ENCODE results near the gene FAM234B. TPM values are rescaled to one million over a fixed set of nuclear protein-coding genes. Genes with fewer than 3 reads are reported as not detected.
A peak's percentile ranks its signal among the peaks of the same experiment; 100 is the strongest.

FAM234B gene
- 1 to 10 TPM; 1.8 to 3.5 (median 2.5) TPM for total RNA-seq

DNA sequence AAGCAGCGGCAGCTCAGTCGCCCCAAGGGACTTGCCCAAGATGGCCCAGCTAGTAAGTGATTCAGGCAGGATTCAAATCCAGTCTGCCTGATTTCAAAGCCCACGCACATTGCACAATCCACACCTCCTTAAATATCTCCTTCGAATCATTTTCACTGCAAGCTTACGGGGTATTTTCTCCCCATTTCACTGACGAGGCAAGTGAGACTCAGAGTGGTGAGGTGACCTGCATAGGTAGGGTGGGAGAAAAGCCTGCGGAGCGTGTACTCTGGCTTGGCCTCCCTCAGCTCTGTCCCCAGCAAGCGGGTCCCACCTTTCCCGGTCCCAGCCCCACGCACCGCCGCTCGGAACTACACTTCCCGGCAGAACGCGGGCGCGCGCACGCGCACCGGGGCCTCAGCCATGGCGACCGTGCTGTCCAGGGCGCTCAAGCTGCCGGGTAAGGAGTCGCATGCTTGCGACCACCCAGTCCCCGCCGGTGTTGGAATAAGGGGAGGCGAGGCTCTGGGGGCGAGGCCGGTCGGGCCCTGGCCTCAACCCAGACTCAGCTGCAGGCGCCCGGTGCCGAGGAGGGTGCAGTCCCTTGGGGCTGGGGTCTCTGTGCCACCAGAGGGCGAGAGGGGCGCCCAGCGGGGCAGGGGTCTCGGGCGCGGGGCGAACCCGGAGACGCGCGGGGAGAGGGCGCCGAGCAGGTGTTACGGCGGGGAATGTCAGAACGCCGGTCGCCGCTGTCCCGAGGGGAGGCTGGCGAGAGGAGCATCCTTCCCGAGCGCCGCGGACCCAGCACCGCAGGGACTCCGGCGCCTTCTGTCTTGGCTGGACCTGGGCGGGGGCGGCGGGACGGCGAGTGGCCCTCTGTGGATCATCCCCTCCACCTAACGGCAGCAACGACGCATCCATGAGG lies at the start of gene FAM234B:
Gene FAM234B (plus strand): TSS at position 380 of the 904 bp plus-strand sequence. CDS start 23 bp downstream, at position 403.
- ATAC-seq = peak; percentile 91 to 92
- H3K4me1 ChIP-seq = peaks cover 0 to 3% of the 10 kb centered on the region in 2 donors
- TF ChIP-seq CTCF (IDR thresholded peaks at IDR 0.05 in 4 of 5, conservative IDR thresholded peaks at IDR 0.05 in 1 of 5) (no peak), POLR2A (IDR thresholded peaks at IDR 0.05) (no peak)
- no peaks in the 10 kb centered on the region for H3K9me3 ChIP-seq
- peak; percentile 48 to 66 for DNase-seq
- in situ Hi-C loops (cut with MboI; ENCODE audit: low sequenced_read_pairs in 4 of 4) (no loop called here), intact Hi-C loops (cut with DNase I; ENCODE audit: low total_unique reads) (loop anchor here (1.0 kb wide), 1 partner anchor 44 kb away; the partner anchor contains the start of gene HEBP1)
- H3K4me3 ChIP-seq = peak within 1 kb of the TSS; percentile 99 to 100 (median 100)
- H3K36me3 ChIP-seq = no peaks in the 10 kb centered on the region
- no peaks in the 10 kb centered on the region for H3K27me3 ChIP-seq
- H3K27ac ChIP-seq = peak within 1 kb of the TSS; percentile 64 to 80 (median 76)

DNA sequence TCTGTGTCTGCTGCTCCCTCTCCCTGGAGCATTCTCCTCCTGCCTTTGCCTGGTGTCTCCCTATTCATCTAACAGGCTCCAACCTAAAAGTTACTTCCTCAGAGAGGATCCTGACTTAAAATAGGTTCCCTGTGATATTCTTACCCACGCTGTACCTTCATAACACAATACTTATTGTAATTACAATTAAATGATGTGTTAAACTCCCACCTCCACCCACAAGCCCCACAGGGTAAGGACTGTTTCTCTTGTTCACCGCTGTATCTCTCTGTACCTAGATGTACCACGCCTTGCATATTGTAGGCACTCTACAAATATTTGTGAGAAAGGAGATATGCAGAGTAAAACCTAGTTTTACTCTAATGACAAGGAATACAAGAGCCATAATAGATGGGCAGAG lies 49.1 kb upstream of the FAM234B start:
- intact Hi-C loops (cut with DNase I; ENCODE audit: low total_unique reads) = no loop called here
- TF ChIP-seq CTCF (IDR thresholded peaks at IDR 0.05 in 4 of 5, conservative IDR thresholded peaks at IDR 0.05 in 1 of 5) = no peak
- TF ChIP-seq POLR2A (IDR thresholded peaks at IDR 0.05) = no peak
- no peaks in the 10 kb centered on the region for H3K36me3 ChIP-seq
- in situ Hi-C loops (cut with MboI; ENCODE audit: low sequenced_read_pairs in 4 of 4) = loop anchor here in 3 of 4 donors (10.0 to 25.0 kb wide), 3 partner anchors 80 to 208 kb away; partner anchors contain the start of genes APOLD1 (in 1 of the 3) and DDX47 (in 1 of the 3)
- no peaks in the 10 kb centered on the region for H3K9me3 ChIP-seq
- H3K27me3 ChIP-seq = no peaks in the 10 kb centered on the region
- H3K27ac ChIP-seq = no peak overlapping the region
- ATAC-seq = no peak
- no peak for DNase-seq
- H3K4me3 ChIP-seq = no peak overlapping the region
- peaks cover 15 to 21% of the 10 kb centered on the region in 2 donors for H3K4me1 ChIP-seq

- Histone ChIP-seq H3K27ac (no peak overlapping the region), H3K4me3 (no peak overlapping the region), H3K4me1 (peaks cover 15 to 21% of the 10 kb centered on the region in 2 donors), H3K36me3 (no peaks in the 10 kb centered on the region), H3K9me3 (no peaks in the 10 kb centered on the region), H3K27me3 (no peaks in the 10 kb centered on the region)
- intact Hi-C loops (cut with DNase I; ENCODE audit: low total_unique reads) (no loop called here), in situ Hi-C loops (cut with MboI; ENCODE audit: low sequenced_read_pairs in 4 of 4) (loop anchor here in 3 of 4 donors (10.0 to 25.0 kb wide), 3 partner anchors 81 to 209 kb away; partner anchors contain the start of genes APOLD1 (in 1 of the 3) and DDX47 (in 1 of the 3))
- no peak for TF ChIP-seq CTCF (IDR thresholded peaks at IDR 0.05 in 4 of 5, conservative IDR thresholded peaks at IDR 0.05 in 1 of 5)
- TF ChIP-seq POLR2A (IDR thresholded peaks at IDR 0.05) = no peak
- ATAC-seq = no peak
- DNase-seq = no peak
These were observed 48.0 kb upstream of the FAM234B start for GRCh38 chr12:12996209-12996608.

DNA sequence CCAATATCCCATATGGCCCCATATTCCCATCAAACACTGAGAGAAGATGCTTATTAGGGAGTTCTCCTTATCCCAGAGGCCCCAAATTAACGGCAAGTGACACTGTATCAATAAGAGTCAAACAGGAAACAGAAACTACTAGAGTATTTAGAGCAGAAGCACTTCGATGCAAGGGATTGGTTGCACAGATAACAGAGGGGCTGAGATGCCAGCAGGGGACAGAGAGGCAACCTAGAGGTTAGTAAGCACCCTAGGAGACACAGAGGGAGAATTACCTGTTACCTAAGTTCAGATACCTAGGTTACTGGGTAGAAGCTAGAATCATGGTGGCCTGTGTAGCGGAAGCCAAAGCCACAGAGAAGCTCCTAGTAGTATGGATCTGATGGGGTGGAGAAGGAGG lies 47.0 kb upstream of the FAM234B start:
- no peak overlapping the region for H3K4me3 ChIP-seq
- in situ Hi-C loops (cut with MboI; ENCODE audit: low sequenced_read_pairs in 4 of 4) (loop anchor here in 3 of 4 donors (10.0 to 25.0 kb wide), 3 partner anchors 82 to 210 kb away; partner anchors contain the start of genes APOLD1 (in 1 of the 3) and DDX47 (in 1 of the 3)), intact Hi-C loops (cut with DNase I; ENCODE audit: low total_unique reads) (no loop called here)
- H3K4me1 ChIP-seq = peaks cover 15 to 21% of the 10 kb centered on the region in 2 donors
- no peak for ATAC-seq
- H3K9me3 ChIP-seq = no peaks in the 10 kb centered on the region
- DNase-seq = no peak
- no peaks in the 10 kb centered on the region for H3K36me3 ChIP-seq
- H3K27me3 ChIP-seq = no peaks in the 10 kb centered on the region
- TF ChIP-seq CTCF (IDR thresholded peaks at IDR 0.05 in 4 of 5, conservative IDR thresholded peaks at IDR 0.05 in 1 of 5) (no peak), POLR2A (IDR thresholded peaks at IDR 0.05) (no peak)
- H3K27ac ChIP-seq = no peak overlapping the region
